ENCODE results near the gene FAM47A.

FAM47A gene

GRCh38 chrX:34132028-34132427 is at the start of gene FAM47A:
FAM47A (minus strand) TSS chrX:34132314; CDS start chrX:34132278, 36 bp downstream.
- DNase-seq = no peak

GRCh38 chrX:34147345-34147744 is 15.2 kb upstream of the FAM47A start:
- no peak for DNase-seq

GRCh38 chrX:34146906-34147305 is 14.8 kb upstream of the FAM47A start:
- no peak for DNase-seq

- no peak for DNase-seq
These were observed 12.1 kb upstream of the FAM47A start for GRCh38 chrX:34144246-34144645.

GRCh38 chrX:34140816-34141215 is 8.7 kb upstream of the FAM47A start:
- DNase-seq = no peak

GRCh38 chrX:34130980-34131744 is 952 bp downstream of the FAM47A start:
- no peak for DNase-seq

GRCh38 chrX:34130501-34130900 is 1.6 kb downstream of the FAM47A start:
- DNase-seq = no peak

- DNase-seq = no peak
These were observed 6.1 kb downstream of the FAM47A start for GRCh38 chrX:34126011-34126410.

- no peak for DNase-seq
These were observed 13.0 kb downstream of the FAM47A start for GRCh38 chrX:34119122-34119521.

- no peak for DNase-seq
These were observed 19.7 kb downstream of the FAM47A start for GRCh38 chrX:34112459-34112858.
